NCI-H128 (cell line): ENCODE measurements around the gene NES.

Experiments
- DNase-seq: peaks from one replicate; lab custom pipeline; 2025; ENCODE audit not compliant: unreplicated experiment; lab: John Stamatoyannopoulos, UW

The NES gene

DNA sequence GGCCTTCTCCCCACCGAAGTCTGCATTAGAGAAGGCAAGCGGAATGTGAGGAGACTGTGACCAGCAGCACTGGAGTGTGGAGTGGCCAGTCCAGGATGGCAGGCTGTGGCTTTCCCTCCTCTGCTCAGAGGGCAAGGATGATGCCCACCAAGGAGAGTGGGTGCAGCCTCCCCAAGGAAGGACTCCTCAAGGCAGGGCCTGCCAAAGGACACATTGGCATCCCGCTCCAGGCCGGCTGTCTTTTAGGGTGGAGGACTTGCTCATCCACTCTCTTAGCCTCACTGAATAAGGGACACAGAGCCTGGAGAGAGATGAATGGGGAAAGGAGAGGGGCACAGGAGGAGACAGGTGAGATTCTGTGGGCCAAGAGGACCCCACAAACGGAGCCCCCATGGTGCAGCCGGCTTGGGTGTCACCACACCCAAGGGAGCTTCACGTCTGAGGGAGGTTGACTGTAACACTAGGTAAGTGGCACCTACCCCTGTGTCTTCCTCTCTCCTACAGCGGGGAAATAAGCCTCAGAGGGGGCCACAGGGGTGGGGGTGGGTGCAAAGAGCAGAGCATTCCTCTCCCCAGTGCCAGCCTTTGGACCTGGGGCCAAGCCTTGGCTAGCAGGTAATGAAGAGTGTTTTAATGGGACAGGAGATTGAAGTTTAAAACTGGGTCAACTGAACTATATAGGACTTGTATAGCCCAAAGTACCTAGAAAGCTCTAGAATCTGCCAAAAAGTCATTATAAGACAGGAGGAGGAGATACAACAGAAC, 4.2 kb upstream of the NES start:
- no peak for DNase-seq

DNA sequence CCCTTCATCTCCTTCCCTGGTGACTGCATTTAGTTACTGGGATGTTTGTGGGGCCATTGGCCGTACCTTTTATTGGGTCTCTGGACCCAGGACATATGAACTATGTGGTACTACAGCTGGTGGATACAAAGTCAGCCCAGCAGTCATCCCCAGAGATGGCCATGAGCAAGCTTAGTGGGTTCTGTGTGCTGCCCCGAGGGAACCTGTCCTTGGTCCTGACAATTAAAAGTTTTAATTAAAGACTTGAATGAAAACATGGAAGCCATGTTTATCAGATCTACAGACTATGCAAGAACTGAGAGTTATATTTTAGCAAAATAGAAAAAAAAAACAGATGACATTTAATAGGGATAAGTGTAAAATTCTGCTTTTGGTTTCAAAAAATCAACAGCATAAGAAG, 2.8 kb upstream of the NES start:
- no peak for DNase-seq

DNA sequence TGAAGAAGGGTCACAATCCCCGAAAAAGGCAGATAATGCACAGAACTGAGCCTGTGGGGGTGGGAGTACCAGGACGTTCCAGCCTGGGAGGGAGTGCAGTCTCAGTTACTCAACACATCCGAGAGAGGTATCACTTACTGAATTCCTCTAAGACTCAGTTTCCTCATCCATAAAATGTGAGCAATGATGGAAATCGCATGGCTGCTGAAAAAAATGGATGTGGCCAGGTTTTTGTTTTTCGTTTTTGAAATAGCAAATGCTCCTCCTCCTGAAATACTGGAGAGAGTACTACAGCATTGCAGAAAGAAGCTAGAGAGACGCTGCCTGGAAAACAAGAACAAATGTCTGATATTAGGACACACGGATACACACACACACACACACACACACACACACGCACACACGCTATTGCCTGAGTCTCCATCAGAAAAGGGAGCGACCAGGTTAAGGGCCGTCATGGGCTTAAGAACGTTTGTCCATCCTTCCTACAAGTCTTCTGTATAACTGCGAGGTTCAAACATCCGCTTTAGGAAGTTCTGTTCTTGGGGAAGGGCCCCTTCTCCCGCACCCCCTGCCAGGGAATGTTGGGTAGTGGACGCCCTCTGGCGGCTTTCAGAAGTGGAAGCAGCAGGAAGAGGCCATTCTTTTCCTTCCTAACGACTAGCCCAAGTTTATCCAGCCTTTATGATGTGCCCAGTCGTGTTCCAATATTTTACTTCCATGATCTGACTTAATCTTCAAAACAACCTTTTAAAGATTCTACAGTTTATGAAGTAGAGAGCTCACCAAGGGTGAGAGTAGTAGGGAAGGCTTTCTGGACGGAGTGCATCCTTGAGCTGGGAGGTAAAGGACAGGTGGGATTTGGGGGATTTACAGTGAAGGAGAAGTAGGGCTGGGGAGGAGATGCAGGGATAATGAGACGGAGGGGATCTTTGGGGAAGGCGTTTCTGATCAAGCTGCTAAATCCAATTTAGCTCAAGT, 699 bp upstream of the NES start:
- DNase-seq = peak; percentile 21

- no peak for DNase-seq
Observed at GRCh38 chr1:156676114-156676819, 940 bp downstream of the NES start.

DNA sequence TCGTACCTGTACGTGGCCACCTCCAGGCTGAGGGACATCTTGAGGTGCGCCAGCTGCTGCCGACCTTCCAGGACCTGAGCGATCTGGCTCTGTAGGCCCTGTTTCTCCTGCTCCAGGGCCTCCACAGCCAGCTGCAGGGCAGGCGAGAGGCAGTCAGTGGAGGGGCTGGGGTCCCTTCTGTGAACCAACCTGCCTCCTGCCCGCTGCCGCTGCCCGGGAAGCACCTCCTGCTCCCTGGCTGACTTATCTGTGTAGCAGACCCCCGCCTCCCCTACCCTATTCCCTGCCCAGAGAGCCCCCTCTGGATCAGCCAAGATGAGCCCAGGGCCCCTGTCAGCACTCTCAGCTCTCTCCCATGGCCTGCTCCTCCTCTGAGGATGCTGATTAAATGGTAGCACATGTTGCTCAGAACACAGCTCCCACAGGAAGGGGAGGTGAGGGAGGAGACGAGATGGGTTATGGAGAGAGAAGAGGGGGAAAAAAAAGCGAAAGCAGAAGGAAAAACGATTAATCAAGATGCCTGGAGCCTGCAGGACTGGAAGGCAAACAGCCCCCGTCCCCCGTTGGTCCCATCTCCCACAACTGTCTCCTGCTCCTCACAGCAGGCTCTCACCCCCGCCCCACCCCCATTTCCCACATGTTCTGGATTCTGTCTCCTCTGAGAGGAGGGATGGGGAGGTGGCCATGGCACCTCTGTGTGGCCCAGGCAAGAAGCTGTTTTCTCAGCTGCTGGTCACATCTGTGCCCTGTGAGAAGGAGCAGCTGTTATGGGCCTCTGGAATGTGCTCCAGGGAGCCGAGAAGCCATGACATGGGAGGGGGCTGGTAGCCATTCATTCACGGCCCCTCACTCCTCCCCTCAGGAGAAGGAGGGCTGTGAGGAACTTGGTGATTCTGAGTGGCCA, 1.7 kb downstream of the NES start:
- DNase-seq = no peak

DNA sequence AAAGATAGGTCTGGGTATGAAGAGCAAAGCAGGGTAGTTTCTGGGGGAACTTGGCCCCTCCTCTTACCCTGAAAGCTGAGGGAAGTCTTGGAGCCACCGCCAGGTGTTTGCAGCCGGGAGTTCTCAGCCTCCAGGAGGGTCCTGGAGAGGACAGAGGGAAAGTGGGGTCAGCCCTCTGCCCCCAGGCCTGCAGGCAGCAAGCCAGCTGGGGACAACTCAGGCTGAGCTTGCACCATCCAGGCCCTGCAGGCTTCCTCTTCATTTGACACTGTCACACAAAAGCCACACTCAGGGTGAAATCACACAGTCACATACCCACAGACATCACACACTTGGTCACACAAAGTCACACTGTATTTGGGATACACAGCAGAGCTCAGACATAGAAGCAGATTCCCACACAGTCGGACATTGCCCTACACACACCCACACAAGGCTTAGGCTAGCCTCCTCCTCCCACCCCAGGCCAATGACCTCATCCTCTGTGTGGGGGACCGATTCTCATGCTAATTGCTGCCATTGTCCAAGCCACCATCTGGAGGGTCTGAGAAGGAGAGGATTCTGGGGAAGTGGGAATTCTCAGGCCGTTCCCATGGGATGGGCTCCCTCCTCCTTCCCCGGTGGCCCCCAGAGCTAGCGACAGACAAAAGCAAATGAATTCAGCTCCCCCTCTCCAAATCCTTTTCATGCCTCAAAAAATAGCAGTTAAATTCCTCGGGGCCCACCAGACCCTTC, 3.7 kb downstream of the NES start:
- no peak for DNase-seq

DNA sequence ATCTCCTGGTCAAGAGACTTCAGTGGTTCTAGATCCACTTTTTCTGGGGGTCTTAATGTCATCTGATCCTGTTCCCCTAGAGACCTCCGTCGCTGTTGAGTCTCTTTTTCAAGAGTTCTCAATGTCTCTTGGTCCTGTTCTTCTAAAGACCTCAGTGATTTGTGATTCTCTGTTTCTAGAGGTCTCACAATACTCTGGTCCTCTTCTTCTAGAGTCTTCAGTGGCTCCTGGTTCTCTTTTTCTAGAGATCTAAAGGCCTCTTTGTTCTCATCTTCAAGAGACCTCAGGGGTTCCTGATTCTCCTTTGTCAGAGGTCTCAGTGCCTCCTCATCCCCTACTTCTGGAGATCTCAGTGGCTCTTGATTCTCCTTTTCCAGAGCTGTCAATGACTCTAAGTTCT, 5.4 kb downstream of the NES start:
- DNase-seq = no peak

DNA sequence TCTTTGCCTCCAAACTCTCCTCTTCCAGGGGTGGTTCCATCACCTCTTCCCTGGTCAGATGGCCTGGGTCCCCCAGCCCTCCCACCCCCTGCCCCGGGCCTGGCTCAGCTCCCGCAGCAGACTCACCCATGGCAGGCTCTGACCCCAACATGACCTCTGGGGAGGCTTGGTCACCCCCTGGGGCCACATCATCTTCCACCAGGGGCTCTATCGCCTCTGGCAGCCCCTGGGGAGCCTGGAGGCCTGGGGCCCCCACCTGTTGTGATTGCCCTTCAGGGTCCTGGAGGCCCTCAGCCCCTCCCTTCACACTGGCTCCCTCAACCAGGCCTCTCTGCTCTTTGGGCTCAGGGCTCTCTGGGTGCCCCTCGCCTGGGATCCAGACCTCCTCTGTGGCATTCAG, 6.4 kb downstream of the NES start:
- no peak for DNase-seq

GRCh38 chr1:156670359-156670758, 6.8 kb downstream of the NES start:
- no peak for DNase-seq

DNA sequence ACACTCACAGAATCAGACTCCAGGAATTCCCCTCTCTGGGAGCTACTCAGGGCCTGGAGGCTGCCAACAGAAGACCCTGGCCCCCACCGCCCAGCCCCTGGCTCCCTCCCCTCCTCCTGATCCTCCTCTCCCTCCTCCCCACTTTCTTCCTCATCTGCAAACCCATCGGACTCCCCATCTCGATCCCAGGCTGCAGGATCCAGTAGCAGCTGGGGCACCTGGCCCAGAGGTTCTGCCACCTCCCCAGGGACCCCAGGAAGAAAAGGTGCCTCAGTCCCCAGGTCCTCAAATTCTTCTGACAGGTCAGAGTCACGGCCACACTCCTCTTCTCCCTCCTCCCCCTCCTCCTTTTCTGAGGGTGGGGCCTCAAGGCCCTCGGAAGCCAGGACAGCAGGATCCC, 7.4 kb downstream of the NES start:
- no peak for DNase-seq

DNA sequence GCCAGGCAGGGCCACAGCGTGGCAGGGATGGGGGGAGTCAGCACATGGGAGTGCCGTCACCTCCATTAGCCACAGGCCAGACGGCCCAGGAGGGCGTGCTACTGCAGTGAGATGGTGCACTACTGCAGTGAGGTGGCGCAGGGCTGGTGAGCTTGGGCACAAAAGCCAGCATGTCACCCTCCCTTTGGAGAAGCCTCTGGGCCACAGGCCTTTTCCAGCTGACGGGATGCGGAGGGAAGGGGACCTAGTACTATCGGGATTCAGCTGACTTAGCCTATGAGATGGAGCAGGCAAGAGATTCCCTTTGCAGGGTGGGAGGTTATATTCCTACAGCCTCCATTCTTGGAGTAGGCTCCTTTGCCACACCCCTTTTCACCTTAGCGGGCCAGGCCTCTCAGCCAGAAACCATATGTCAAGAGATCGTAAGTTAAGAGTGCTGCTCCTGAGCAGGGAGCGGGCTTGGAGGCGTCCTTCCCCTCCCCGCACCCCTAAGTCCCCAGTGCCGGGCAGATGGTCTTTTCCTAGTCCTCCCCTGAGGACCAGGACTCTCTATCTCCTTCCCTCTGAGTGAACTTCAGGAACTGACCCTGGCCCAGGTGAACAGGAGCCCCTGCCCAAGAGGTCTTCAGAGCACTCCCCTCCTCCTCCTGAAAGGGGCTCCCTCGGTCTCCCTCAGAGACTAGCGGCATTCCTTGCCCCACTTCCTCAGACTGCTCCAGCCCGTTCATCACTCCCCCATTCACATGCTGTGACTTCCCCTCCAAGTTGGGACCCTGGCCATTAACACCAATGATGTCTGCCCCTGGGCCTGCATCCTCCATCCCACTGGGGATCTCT, 8.2 kb downstream of the NES start:
- no peak for DNase-seq

DNA sequence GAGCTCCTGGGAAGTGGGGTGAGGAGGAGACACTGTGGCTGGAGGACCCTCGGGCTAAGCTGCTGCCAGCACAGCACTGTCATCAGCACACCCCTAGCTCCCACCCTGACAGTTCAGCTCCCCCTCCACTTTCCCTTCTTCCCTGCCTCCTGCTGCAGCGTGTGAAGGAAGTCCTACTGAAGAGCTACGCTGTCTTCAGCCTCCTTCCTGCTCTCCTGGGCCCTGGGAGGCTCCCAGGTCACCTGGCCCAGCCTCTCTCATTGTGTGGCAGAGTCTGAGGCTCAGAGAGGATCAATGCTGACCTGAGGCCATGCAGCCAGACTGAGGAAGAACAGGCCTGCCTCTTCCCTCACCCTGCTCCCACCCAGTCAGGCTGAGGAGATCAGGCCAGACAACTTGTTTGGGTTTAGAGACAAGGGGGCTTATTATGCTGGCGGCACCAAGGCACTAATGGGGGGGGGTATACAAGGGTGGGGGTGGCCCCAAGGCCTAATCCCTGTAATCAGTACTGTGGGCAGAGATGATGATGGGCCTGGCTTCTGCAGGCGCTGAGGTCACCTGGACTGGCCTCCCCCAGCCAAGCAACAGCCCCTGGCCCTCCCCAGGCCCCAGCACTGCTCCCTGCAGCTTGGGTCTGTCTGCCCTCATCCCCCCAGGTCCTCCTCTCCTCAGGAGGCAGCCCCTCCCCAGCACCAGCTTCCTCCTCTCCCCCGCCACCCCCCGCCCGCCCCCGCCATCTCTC, 9.1 kb downstream of the NES start:
- no peak for DNase-seq

DNA sequence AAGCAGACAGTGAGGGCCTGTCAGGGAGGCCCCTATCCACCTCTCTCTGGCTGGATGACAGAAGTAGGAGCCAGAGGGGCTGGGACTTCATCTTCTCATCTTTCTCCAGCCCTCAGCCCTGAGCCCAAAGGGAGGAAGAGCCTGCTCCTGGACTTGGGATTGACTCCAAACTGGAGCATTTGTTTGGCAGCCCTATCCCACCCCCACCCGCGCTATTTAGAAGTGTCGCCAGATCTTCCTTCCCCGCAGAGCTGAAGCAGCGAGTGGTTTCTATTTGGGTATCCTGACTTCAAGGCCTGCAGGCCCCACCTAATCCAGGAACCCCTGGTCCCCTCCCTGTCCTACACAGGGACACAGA, 9.6 kb downstream of the NES start:
- no peak for DNase-seq

DNA sequence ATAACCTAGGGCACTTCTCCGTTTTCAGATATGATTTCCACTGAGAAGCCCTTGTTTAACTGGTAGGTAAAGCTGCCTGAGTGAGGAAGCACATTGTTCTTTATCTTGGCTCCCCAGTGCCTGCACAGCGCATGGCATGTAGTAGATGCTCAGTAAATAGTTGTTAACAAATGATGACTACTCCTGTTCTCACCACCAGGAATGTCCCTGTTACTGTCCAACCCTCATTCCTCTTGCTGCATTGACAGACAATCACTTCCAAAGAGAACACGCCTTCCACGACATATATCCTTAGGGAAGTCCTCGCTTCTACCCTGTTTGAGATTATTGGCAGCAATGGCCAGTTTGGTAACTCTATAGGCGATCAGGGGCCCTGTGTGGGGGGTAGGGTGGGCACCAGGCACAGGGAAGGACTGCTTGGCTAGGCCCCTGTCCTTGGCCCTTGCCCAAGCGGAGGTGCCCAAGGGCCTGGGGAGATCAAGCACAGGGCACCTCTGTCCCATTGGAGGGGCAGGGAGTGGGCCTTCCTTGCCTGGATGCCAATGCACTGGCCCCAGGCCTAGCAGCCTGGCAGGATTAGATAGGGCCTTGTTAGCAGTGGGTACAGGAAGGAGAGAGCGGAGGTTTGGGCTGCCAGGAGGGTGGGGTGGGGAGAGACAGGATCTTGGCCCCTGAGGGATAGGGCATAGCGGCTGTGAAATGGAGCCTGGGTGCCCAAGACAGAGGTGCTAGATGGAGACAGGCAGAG, 10.2 kb downstream of the NES start:
- DNase-seq = no peak

DNA sequence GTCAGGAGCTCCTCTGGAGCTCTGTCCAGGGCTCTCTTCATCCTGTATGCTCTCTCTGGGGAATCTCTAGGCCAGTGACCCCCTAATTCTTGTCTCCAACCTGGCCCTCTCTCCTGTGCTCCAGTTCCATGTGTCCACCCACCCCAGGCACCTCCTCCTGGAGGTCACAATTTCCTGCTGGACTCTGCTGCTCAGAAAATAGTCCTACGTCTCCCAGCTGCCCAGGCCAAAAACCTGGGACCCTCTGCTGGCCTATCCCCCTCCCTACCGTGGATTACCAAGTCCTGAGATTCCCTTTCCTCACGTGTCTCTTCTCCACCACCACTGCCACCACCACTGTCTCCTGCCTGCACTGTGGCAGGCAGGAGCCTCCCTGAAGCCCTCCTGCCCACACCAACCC, 11.7 kb downstream of the NES start:
- DNase-seq = no peak

DNA sequence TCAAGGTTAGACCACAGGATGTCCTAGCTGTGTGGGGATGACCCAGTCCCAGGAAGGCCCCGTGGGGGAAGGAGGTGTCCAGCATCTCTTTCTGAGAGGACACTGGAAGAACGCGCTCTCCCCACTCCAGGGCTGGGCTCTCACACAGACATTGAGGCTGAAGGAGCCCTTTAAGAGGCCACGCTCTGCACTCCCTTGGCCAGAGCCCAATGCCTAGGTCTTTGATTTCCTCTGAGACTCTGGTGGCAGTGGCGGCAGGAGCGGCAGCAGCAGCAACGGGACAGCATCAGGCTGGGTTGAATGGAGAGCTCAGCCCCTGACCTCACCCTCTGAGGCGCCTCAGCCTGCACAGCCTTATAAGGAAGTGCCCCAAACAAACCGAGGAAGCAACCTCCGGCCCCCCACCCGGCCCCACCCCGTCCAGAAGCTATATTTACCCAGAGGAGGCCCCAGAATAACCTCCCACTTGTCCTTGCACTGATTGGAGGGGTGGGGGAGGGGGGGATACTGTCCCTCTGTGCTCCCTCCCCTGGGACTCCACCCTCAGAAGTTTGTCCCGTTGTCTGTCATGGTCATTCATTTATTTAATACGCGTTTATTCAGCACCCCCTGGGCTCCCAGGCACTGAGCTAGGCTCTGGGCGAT, 12.3 kb downstream of the NES start:
- no peak for DNase-seq

DNA sequence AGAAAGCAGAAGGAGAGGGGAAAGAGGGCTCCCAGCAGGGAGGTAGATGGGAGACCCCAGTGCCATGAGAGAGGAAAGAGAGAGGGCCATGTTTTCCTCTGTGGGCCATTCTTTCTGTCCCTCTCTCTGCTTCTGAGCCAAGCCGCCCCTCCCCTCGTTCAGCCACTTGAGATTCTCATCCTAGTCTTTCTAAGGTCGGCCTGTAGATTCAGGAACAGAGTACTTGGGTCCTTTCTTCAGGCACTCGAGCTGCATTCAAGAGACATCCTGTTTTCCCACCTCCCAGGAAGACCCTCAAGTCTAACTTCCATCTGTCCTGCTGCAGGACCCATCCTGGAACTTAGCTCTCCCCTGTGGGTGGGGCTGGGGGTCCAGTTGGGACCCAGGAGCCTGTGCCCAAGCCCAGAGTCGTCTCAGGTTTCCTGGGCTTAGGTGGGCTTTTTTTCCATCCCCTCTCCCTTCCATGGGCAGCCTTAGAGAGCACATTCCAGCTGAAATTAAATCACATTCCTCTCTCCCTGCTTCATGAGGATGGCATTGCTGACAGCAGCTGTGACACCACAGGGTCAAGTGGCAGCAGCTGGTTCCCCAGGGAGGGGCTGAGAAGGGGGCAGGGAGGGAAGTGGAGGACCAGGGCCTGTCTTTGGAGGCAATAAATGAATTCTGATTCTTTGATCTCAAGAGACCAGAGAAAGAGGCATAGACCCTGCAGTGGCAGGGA, 13.0 kb downstream of the NES start:
- no peak for DNase-seq
